ENCODE data around the gene CPEB4.

- TF ChIP-seq POLR2A (IDR thresholded peaks at IDR 0.05), result no peak
- no peak for TF ChIP-seq CTCF (IDR thresholded peaks at IDR 0.05 in 4 of 5, conservative IDR thresholded peaks at IDR 0.05 in 1 of 5)
These were observed 74.4 kb downstream of the CPEB4 start for GRCh38 chr5:173962436-173962972.
